ENCODE results near the gene TRIM3.
A peak's percentile ranks its signal among the peaks of the same experiment; 100 is the strongest.

TRIM3 gene

GRCh38 chr11:6480299-6480914 is 6.7 kb upstream of the TRIM3 start:
- DNase-seq (ENCODE audit: low read depth, low spot score) = no peak

- DNase-seq (ENCODE audit: low read depth, low spot score) = no peak
These were observed 2.8 kb upstream of the TRIM3 start for GRCh38 chr11:6476571-6476970.

GRCh38 chr11:6475936-6476335 is 2.2 kb upstream of the TRIM3 start:
- no peak for DNase-seq (ENCODE audit: low read depth, low spot score)

GRCh38 chr11:6474806-6475500 is 1.2 kb upstream of the TRIM3 start:
- DNase-seq (ENCODE audit: low read depth, low spot score) = no peak

- DNase-seq (ENCODE audit: low read depth, low spot score) = no peak
These were observed 662 bp upstream of the TRIM3 start for GRCh38 chr11:6474413-6474792.

- DNase-seq (ENCODE audit: low read depth, low spot score) = no peak
These were observed 807 bp downstream of the TRIM3 start for GRCh38 chr11:6472934-6473333.

- no peak for DNase-seq (ENCODE audit: low read depth, low spot score)
These were observed 4.1 kb downstream of the TRIM3 start for GRCh38 chr11:6469599-6469998.

- peak; percentile 77 for DNase-seq (ENCODE audit: low read depth, low spot score)
These were observed 4.8 kb downstream of the TRIM3 start for GRCh38 chr11:6468712-6469495.

- no peak for DNase-seq (ENCODE audit: low read depth, low spot score)
These were observed 14.7 kb downstream of the TRIM3 start for GRCh38 chr11:6459099-6459450.

GRCh38 chr11:6458352-6459098 is 15.2 kb downstream of the TRIM3 start:
- no peak for DNase-seq (ENCODE audit: low read depth, low spot score)

- no peak for DNase-seq (ENCODE audit: low read depth, low spot score)
These were observed 16.0 kb downstream of the TRIM3 start for GRCh38 chr11:6457581-6458320.

- no peak for DNase-seq (ENCODE audit: low read depth, low spot score)
These were observed 17.2 kb downstream of the TRIM3 start for GRCh38 chr11:6456361-6457073.

GRCh38 chr11:6455070-6455469 is 18.7 kb downstream of the TRIM3 start:
- no peak for DNase-seq (ENCODE audit: low read depth, low spot score)

- no peak for DNase-seq (ENCODE audit: low read depth, low spot score)
These were observed 20.6 kb downstream of the TRIM3 start for GRCh38 chr11:6453152-6453551.

- no peak for DNase-seq (ENCODE audit: low read depth, low spot score)
These were observed 21.5 kb downstream of the TRIM3 start for GRCh38 chr11:6452219-6452618.

- no peak for DNase-seq (ENCODE audit: low read depth, low spot score)
These were observed 25.2 kb downstream of the TRIM3 start for GRCh38 chr11:6448574-6448973.

GRCh38 chr11:6443269-6444003 is 30.3 kb downstream of the TRIM3 start:
- DNase-seq (ENCODE audit: low read depth, low spot score) = peak; percentile 73

- DNase-seq (ENCODE audit: low read depth, low spot score) = no peak
These were observed 31.3 kb downstream of the TRIM3 start for GRCh38 chr11:6442441-6442840.

- DNase-seq (ENCODE audit: low read depth, low spot score) = no peak
These were observed 32.8 kb downstream of the TRIM3 start, which contains the start of gene HPX for GRCh38 chr11:6440906-6441358. Gene HPX, minus strand, starts transcription at chr11:6440987. Its CDS starts 24 bp downstream, at chr11:6440963.
